HFFc6 (cell line): ENCODE data around the gene DGUOK. TPM values are rescaled to one million over a fixed set of nuclear protein-coding genes. Genes with fewer than 3 reads are reported as not detected.

Experiments
- DNase-seq: peaks from one replicate; pipeline ENCODE4 v3.0.0-alpha.2; 2018
- H3K27ac Mint-ChIP-seq: 2 replicates; pipeline ENCODE4 v1.8.0; 2020; ENCODE audit warnings: mild to moderate bottlenecking, mixed read lengths
- H3K27me3 Mint-ChIP-seq: 2 replicates; pipeline ENCODE4 v1.8.0; 2021; ENCODE audit warnings: mild to moderate bottlenecking, moderate library complexity, mixed read lengths; ENCODE audit not compliant: insufficient read depth
- H3K36me3 Mint-ChIP-seq: 2 replicates; pipeline ENCODE4 v1.8.0; 2021; ENCODE audit warnings: low read depth, mixed read lengths
- H3K4me1 Mint-ChIP-seq: 2 replicates; pipeline ENCODE4 v1.8.0; 2020; ENCODE audit warnings: low read depth, mixed read lengths
- H3K4me3 Mint-ChIP-seq: 2 replicates; pipeline ENCODE4 v1.8.0; 2020; ENCODE audit warnings: mild to moderate bottlenecking, moderate library complexity, mixed read lengths
- H3K9me3 Mint-ChIP-seq: 2 replicates; pipeline ENCODE4 v1.8.0; 2020; ENCODE audit warnings: mild to moderate bottlenecking, mixed read lengths
- CTCF ChIP-seq: fragments of 200-600 bp; sonication (generic); IDR thresholded peaks from 2 replicates; pipeline ENCODE4 v1.5.0; 2021; ENCODE audit warnings: antibody characterized with exemption, mild to moderate bottlenecking
- total RNA-seq, 6 experiments: library from RNA; stranded (reverse); fragmentation: NEBNext Ultra II Directional; extraction: Animal tissue kit (Norgen Biotek cat#: 25700); gene quantifications; 2 replicates in 1 of 6; 3 replicates in 5 of 6; pipeline ENCODE4 v1.2.3, GENCODE V29; 2021

The DGUOK gene
- total RNA-seq, 6 experiments from 2014 or later: 63.2 to 73.3 (median 69.3) TPM

- Mint-ChIP-seq H3K27ac (no peak overlapping the region), H3K4me3 (no peak overlapping the region), H3K27me3 (peaks cover 4% of the 10 kb centered on the region; the same call in 1 of the 2 replicates), H3K9me3 (no peaks in the 10 kb centered on the region), H3K36me3 (peaks cover 34% of the 10 kb centered on the region), H3K4me1 (peaks cover 58% of the 10 kb centered on the region)
- TF ChIP-seq CTCF: no peak
- DNase-seq: no peak
Observed at GRCh38 chr2:73989972-73990371, 63.3 kb downstream of the DGUOK start.

GRCh38 chr2:73990531-73990930, 63.9 kb downstream of the DGUOK start:
- no peak overlapping the region for H3K4me3 Mint-ChIP-seq
- no peak overlapping the region for H3K27ac Mint-ChIP-seq
- no peaks in the 10 kb centered on the region for H3K9me3 Mint-ChIP-seq
- H3K4me1 Mint-ChIP-seq: peaks cover 63% of the 10 kb centered on the region
- TF ChIP-seq CTCF: no peak
- DNase-seq: no peak
- H3K36me3 Mint-ChIP-seq: peaks cover 34% of the 10 kb centered on the region
- peaks cover 4% of the 10 kb centered on the region; the same call in 1 of the 2 replicates for H3K27me3 Mint-ChIP-seq

- H3K4me1 Mint-ChIP-seq: peaks cover 49% of the 10 kb centered on the region
- H3K9me3 Mint-ChIP-seq: no peaks in the 10 kb centered on the region
- DNase-seq: no peak
- H3K27ac Mint-ChIP-seq: no peak overlapping the region
- no peak for TF ChIP-seq CTCF
- H3K27me3 Mint-ChIP-seq: peaks cover 4% of the 10 kb centered on the region; the same call in 1 of the 2 replicates
- H3K4me3 Mint-ChIP-seq: no peak overlapping the region
- H3K36me3 Mint-ChIP-seq: peaks cover 27% of the 10 kb centered on the region
Observed at GRCh38 chr2:73992036-73992435, 65.4 kb downstream of the DGUOK start.

- no peak for DNase-seq
- H3K36me3 Mint-ChIP-seq: peaks cover 21% of the 10 kb centered on the region
- H3K27ac Mint-ChIP-seq: peak overlapping the region; percentile 45
- no peaks in the 10 kb centered on the region for H3K9me3 Mint-ChIP-seq
- H3K27me3 Mint-ChIP-seq: peaks cover 7% of the 10 kb centered on the region
- no peak for TF ChIP-seq CTCF
- H3K4me3 Mint-ChIP-seq: peak overlapping the region; percentile 24; the same call in 1 of the 2 replicates
- peaks cover 42% of the 10 kb centered on the region for H3K4me1 Mint-ChIP-seq
Observed at GRCh38 chr2:73993376-73993775, 66.7 kb downstream of the DGUOK start.

- no peak for TF ChIP-seq CTCF
- Mint-ChIP-seq H3K36me3 (peaks cover 18% of the 10 kb centered on the region), H3K4me3 (0 out of 2 replicates have a peak overlapping the region, but pooled peaks have one; percentile 24), H3K27me3 (peaks cover 7% of the 10 kb centered on the region), H3K4me1 (peaks cover 39% of the 10 kb centered on the region), H3K27ac (peak overlapping the region; percentile 45), H3K9me3 (no peaks in the 10 kb centered on the region)
- no peak for DNase-seq
Observed at GRCh38 chr2:73993778-73994177, 67.1 kb downstream of the DGUOK start.
